NCI-H510A (cell line): ENCODE results near the gene GALNT15.

Experiments used
- DNase-seq: peaks from one replicate; lab custom pipeline; 2025; lab: John Stamatoyannopoulos, UW

Gene GALNT15

GRCh38 chr3:16168211-16168610 lies 6.3 kb upstream of the GALNT15 start:
- DNase-seq = no peak

- no peak for DNase-seq
Observed at GRCh38 chr3:16171009-16171408, 3.5 kb upstream of the GALNT15 start.

GRCh38 chr3:16171825-16172224 lies 2.7 kb upstream of the GALNT15 start:
- no peak for DNase-seq

- DNase-seq = no peak
Observed at GRCh38 chr3:16173283-16174025, 1.0 kb upstream of the GALNT15 start.

DNA sequence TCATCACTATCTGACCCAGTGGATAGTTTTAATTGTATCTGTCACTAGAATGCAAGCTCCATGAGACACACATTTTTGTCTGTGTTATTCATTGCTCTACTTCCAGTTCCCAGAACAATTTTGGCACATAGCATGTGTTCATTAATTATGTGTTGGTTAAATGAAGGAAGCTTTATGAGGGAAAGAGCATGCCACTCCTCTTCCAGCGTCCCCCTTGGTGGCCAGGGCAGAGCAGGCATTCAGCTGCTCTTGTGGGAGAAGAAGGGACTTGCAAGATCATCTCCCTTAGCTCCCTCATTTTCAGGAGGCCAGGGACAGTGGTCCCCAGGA lies 489 bp upstream of the GALNT15 start:
- no peak for DNase-seq

DNA sequence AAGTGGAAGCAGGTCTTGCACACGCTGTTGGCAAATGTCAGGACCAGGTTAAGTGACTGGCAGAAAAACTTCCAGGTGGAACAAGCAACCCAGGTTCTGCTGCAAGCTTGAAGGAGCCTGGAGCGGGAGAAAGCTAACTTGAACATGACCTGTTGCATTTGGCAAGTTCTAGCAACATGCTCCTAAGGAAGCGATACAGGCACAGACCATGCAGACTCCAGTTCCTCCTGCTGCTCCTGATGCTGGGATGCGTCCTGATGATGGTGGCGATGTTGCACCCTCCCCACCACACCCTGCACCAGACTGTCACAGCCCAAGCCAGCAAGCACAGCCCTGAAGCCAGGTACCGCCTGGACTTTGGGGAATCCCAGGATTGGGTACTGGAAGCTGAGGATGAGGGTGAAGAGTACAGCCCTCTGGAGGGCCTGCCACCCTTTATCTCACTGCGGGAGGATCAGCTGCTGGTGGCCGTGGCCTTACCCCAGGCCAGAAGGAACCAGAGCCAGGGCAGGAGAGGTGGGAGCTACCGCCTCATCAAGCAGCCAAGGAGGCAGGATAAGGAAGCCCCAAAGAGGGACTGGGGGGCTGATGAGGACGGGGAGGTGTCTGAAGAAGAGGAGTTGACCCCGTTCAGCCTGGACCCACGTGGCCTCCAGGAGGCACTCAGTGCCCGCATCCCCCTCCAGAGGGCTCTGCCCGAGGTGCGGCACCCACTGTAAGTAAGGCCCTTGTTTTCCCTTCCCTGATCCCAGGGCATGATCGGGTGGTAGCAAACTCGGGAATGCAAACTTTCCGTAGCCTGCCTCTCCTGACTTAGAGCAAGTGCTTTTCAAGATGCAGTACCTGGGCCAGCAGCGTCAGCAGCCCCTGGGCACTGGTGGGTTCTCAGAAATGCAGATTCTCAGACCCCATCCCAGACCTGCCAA lies 759 bp downstream of the GALNT15 start:
- DNase-seq = no peak

GRCh38 chr3:16176391-16177030 lies 2.0 kb downstream of the GALNT15 start:
- no peak for DNase-seq

GRCh38 chr3:16177382-16177781 lies 2.9 kb downstream of the GALNT15 start:
- DNase-seq = no peak

DNA sequence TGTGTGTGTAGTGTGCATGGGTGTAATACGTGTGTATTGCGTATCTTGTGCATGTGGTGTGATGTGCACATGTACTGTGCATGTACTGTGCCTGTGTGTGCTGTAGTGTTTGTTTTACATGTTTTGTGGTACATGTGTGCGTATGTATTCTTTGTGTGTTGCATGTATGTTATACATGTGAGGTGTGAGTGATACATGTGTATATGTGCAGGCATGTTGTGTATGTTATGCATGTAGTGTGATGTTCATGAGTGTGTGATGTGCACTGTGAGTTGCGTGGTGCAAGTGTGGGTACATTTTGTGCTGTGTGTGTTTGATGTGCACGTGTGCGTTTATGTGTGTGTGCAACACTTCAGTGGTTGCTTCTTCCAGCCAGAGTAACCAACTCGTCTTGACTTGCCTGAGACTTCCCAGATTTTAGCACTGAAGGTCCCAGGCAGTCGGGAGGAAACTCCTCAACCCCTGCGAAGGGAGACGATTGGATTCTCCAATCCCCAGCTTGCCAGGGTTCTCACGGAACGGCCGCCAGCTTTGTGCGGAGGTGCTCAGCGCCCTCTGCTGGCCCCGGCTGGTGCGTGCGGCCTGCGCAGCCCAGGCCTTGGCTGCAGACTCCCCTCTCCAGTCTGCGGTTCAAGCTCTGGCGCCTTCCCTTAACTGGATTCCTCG lies 3.6 kb downstream of the GALNT15 start:
- no peak for DNase-seq

- DNase-seq = no peak
Observed at GRCh38 chr3:16178628-16178988, 4.1 kb downstream of the GALNT15 start.

DNA sequence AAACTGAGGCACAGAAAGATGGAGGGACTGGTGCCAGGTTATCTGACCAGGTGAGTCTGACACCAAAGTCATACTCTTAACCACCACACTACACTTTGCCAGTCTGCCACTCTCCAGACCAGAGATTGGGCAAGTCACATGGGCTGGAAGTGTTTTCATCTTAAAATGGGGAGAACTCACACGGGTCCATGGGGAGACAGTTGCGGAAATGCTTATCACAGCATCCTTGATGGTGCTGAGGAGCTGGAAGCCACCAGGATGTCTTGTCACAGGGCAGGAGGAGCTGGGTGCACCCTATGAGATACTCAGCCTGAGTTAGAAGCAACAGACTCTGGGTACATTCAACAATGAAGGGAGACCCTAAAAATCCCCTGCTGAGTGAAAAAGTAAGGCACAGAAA lies 4.8 kb downstream of the GALNT15 start:
- DNase-seq = no peak

GRCh38 chr3:16179771-16180736 lies 5.6 kb downstream of the GALNT15 start:
- no peak for DNase-seq

DNA sequence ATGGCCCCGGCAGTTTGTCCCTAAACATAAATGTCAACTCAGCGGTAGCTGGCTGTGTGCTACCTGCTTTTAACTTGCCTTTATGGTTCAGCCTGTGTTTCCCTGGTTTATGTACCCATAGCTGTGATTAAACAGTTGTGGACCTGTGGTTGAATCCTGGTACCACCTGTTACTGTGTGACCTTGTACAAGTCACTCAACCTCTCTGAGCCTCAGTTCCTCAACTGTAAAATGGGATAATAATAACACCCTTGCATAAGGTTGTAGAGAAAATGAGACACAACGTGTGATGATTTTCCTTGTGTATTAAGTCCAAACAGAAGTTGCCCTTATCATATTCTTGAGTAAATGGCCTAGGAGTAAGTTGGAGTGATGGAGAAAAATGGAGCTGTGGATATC lies 6.3 kb downstream of the GALNT15 start:
- DNase-seq = no peak

GRCh38 chr3:16181361-16181760 lies 6.9 kb downstream of the GALNT15 start:
- DNase-seq = no peak

DNA sequence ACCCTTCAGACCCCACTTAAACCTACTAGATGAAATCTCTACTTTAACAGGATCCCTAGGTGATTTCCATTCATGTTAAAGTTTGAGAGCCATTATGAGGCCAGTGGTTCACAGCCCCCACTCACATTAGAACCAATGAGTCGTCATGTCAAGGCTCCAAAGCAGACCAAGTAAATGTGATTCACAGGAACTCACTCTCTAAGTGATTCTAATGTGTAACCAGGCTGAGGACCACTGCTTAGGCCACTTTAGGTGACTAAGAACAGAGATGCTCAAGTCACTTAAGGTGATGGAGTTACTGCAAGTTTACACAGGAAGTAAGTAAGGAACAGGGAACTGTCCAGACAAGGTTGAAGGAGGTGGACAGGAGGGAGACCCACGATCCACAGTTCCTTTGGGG lies 7.7 kb downstream of the GALNT15 start:
- DNase-seq = no peak

GRCh38 chr3:16182612-16183011 lies 8.1 kb downstream of the GALNT15 start:
- no peak for DNase-seq

DNA sequence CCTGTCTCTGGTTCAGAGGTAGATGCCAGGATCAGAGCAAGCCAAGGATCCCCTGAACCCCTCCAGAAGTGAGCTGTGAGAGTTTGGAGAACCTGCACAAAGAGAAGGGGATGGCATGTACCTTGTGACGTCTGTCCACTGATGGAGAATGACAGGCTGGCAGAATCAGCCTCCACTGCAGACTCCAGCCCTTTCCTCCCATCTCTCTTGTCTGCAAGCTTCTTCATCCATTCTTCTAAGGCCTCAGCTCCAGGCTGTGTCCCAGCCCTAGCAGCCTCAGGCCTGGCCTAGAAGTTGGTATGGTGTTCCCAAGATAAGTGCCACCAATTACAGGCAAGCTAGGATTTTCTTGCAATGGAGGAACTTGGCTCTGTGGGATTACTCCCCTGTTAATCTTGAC lies 8.6 kb downstream of the GALNT15 start:
- DNase-seq = no peak

GRCh38 chr3:16183601-16184270 lies 9.3 kb downstream of the GALNT15 start:
- DNase-seq = no peak

DNA sequence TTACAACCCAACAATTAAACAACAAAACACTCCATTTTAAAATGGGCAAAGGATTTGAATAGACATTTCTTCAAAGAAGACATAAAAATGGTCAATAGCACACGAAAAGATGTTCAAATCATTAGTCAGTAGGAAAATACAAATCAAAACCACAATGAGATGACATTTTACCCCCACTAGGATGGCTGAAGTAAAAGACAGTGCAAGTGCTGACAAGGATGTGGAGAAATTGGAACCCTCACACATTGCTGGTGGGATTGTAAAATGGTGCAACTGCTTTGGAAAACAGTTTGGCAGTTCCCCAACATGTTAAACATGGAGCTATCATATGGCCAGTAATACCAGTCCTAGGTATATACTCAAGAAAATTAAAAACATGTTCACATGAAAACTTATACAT lies 11.6 kb downstream of the GALNT15 start:
- DNase-seq = no peak

DNA sequence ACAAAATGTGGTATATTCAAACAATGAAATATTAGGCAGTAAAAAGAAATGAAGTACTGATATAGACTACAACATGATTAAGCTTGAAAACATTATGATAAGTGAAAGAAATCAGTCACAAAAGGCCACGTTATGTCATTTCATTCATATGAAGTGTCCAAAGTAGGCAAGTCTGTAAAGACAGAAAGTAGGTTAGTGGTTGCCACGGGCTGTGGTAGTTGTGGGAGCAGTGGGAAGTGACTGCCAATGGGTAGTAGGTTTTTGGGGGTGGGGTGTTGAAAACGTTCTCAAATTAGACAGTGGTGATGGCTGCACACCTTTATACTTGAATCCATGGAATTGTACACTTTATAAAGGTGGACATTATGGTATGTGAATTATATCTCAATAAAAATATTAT lies 12.1 kb downstream of the GALNT15 start:
- DNase-seq = no peak
